NCI-H2029 (cell line): Measurements from ENCODE around the gene DUOXA1.

Source experiments
- DNase-seq: peaks from one replicate; lab custom pipeline; 2025; lab: John Stamatoyannopoulos, UW

The DUOXA1 gene

GRCh38 chr15:45131510-45131909 is 1.8 kb upstream of the DUOXA1 start:
- DNase-seq: no peak

- no peak for DNase-seq
These were observed 767 bp upstream of the DUOXA1 start for GRCh38 chr15:45130291-45131000.

GRCh38 chr15:45128971-45129639 is 574 bp downstream of the DUOXA1 start:
- no peak for DNase-seq

GRCh38 chr15:45126535-45127158 is 3.0 kb downstream of the DUOXA1 start:
- peak; percentile 22 for DNase-seq

GRCh38 chr15:45123397-45123796 is 6.3 kb downstream of the DUOXA1 start:
- DNase-seq: no peak

- DNase-seq: no peak
These were observed 7.0 kb downstream of the DUOXA1 start for GRCh38 chr15:45122719-45123118.

- DNase-seq: no peak
These were observed 7.8 kb downstream of the DUOXA1 start for GRCh38 chr15:45121706-45122417.

GRCh38 chr15:45121020-45121419 is 8.7 kb downstream of the DUOXA1 start:
- no peak for DNase-seq

GRCh38 chr15:45120081-45120972 is 9.4 kb downstream of the DUOXA1 start:
- DNase-seq: no peak

- no peak for DNase-seq
These were observed 10.7 kb downstream of the DUOXA1 start for GRCh38 chr15:45118996-45119395.

- DNase-seq: peak; percentile 59
These were observed 11.5 kb downstream of the DUOXA1 start for GRCh38 chr15:45118131-45118588.

- no peak for DNase-seq
These were observed 12.2 kb downstream of the DUOXA1 start for GRCh38 chr15:45117308-45118130.

GRCh38 chr15:45116482-45117307 is 13.0 kb downstream of the DUOXA1 start:
- DNase-seq: no peak

GRCh38 chr15:45116006-45116481 is 13.6 kb downstream of the DUOXA1 start:
- DNase-seq: no peak

GRCh38 chr15:45115312-45115820 is 14.3 kb downstream of the DUOXA1 start:
- DNase-seq: no peak

GRCh38 chr15:45114751-45115085 is 15.0 kb downstream of the DUOXA1 start:
- no peak for DNase-seq

GRCh38 chr15:45114076-45114750 is 15.5 kb downstream of the DUOXA1 start, which contains the start of the genes DUOX2 and DUOXA2:
DUOX2 (minus strand) TSS chr15:45114172; CDS start chr15:45113411, 761 bp downstream.
DUOXA2 (plus strand) TSS chr15:45114326; CDS start chr15:45114606, 280 bp downstream.
- DNase-seq: no peak

- DNase-seq: no peak
These were observed 16.2 kb downstream of the DUOXA1 start for GRCh38 chr15:45113380-45113990.
